Right ventricle myocardium superior (tissue), 1 donor: ENCODE measurements around the gene ATP2B2. TPM values are rescaled to one million over a fixed set of nuclear protein-coding genes. Genes with fewer than 3 reads are reported as not detected.

Experiments
- ATAC-seq: fragments of 200-7000 bp; cut with Tn5 transposase; one replicate; pipeline ENCODE4 v1.9.1; 2020; ENCODE audit warnings: mild to moderate bottlenecking; ENCODE audit not compliant: poor library complexity
- DNase-seq: peaks from one replicate; pipeline ENCODE4 v3.0.0-alpha.2; 2020
- intact Hi-C: fragments of 100-400 bp; cut with DNase I; formaldehyde crosslinking; loops from one replicate; pipeline ENCODE4 v1.11.2; 2022
- total RNA-seq: library from RNA; stranded (reverse); fragmentation: NEBNext Ultra II Directional; extraction: Animal tissue kit (Norgen Biotek cat#: 25700); gene quantifications from one replicate; pipeline ENCODE4 v1.2.1, GENCODE V29; 2021
- donor health status: DM: no; HTN: yes; CAD: no; lungs with severe emphysema.

ATP2B2 gene
- total RNA-seq, 1 donor from 2014 or later = not detected

DNA sequence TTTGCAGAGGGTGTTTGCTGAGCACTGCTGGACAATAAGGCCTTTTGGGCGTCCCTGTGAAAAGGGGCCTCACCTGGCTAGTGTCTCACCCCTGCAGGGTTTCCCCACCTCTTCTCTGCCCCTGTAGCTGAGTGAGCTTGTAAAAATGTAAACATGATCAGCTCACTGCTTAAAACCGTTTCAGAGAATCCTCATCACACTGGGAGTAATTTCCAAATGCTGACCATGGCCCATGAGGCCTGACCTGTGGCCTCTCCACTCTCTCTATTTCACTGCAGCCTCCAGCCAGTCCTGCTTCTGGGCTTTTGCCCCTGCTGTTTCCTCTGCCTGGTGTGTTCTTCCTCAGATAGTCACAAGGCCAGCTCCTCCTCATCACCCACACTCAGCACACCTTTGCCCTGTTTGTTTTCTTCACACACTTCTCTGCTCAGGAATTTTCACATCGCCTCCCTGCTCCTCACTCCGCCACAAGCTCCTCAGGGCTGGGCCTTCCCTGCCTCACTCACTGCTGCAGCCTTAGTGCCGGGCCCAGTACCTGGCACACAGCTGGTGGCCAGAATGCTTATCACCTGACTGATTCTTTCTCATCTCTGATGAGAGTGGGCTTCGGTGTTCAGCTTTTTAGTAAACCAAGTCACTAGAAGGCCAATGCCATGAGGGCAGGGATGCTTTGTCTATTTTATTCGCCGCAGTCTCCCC, 105.2 kb downstream of the ATP2B2 start:
- intact Hi-C loops = no loop called here
- no peak for DNase-seq
- no peak for ATAC-seq

DNA sequence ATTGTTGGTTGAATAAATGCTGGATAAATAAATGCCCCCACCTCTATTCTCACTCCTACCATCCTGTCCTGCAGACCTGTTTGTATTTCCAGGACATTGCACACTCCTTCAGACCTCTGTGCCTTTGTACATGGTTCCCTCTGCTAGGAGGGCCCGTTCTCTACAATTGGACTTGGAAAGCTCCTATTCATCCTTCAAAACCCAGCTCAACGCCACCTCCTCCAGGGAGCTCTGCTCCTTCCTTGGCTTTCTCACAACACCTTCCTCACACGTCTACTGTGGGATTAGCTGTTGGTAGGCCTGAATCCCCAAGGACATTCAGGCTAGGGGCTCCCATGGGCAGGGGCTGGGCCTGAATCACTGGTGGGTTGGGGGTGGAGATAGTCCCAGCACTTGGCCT, 105.8 kb downstream of the ATP2B2 start:
- intact Hi-C loops = no loop called here
- no peak for DNase-seq
- ATAC-seq = no peak

DNA sequence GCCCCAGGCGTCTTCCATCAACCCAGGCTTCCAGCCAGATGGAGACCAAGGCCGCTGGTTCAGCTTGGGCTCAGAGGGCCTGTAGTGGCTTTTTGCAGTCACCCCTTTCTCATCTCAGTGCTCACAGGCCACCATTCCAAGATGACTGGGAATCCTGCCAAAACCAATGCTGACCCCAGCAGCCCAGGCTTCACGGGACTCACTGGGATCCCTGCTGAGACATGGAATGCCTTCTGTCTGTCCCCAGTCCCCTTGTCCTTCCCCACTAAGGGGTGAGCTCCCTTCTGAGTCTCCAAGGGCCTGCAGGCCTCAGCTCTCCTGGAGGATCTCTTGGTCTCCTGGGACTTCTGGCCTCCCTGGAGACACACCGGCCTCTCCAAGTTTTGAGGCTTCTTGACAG, 107.0 kb downstream of the ATP2B2 start:
- intact Hi-C loops = no loop called here
- ATAC-seq (no peak), DNase-seq (no peak)

DNA sequence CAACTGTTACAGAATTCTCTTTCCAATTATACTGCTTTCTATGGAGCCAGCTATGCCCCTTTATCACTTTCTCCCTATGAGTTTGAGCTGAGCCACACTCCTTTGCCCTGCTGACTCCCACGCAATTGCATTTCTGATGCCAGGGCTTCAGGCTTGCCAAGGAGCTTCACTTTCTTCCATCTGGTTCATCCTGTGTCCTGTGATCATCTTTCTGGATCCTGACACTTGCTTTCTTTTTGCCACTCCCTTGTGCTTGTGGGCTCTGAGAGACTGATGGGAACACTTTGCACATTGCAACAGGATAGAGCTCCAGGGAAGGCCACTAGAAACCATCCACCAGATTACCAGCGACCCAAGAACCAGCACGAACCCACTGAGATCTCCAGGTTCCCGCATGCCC, 107.5 kb downstream of the ATP2B2 start:
- intact Hi-C loops = no loop called here
- DNase-seq = no peak
- no peak for ATAC-seq

DNA sequence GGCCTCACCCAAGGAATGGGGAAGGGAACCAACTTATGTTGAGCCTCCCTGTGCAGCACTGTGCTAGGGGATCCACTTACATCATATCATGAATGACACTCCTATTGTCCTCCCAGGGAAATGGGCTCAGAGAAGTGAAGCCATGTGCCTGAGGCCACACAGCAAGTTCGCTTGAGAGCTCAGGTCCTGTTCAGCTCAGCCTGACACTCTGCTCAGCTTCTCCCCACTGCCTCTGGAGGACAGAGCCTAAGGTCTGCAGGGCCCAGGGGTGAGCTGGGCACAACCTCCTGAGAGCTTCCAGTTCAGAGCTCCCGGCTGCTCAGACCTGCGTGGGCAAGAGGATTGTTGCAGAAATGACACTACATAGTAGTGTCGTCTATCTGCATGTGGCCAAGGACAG, 108.5 kb downstream of the ATP2B2 start:
- DNase-seq (no peak), ATAC-seq (no peak)
- intact Hi-C loops = no loop called here

DNA sequence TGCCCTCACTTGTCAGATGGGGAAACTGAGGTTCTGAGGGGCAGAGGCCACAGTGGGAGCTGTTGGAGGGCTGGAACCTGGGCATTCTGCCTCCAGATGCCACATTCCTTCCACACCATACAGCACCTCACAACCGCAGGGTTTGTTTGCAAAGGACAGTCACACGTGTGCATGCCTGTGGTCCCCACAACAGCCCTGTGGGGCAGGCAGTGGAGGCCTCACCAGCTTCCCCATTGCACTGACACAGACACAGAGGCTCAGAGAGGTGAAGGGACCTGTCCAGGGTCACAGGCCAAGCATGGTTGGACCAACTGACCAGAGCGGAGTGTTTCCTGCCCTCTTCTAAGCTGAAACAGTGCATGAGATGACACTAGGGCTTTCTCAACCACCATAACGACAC, 109.3 kb downstream of the ATP2B2 start:
- no peak for DNase-seq
- no peak for ATAC-seq
- intact Hi-C loops = no loop called here

DNA sequence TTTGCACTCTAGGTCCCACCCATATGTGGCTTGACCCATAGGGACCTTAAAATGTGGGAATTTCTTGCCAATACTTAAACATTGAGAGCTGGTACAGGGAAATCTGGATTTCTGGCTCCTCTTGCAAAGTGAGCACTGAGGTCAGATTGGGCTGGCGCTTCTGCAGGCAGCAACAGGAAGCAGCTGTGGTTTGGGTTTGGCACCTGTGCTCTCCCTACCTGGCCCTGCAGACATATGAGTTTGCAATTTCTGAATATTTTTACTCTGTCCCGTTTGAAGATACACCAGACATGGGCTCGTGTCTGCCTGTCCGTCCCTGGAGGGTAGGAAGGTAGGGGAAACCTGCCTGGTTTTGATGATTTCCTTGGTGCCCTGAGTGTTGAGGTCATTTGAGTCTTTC, 109.7 kb downstream of the ATP2B2 start:
- DNase-seq (no peak), ATAC-seq (no peak)
- intact Hi-C loops = no loop called here

DNA sequence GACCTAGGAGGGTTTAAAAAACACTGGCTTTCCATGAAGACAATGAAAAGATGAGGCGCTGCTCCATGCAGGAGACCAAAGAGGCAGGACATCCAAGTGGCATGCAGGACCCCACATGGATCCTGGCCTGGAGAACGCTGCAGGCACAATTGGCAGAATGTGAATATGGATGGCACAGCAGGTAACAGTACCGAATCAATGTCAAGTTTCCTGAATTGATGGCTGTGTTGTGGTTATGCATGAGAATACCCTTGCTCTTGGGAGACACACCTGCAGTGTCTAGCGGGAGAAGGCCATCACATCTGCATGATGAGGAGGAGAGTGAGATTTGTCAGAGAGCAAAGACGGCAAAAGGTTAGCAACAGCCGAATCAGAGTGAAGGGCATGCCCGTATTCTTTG, 110.2 kb downstream of the ATP2B2 start:
- DNase-seq (no peak), ATAC-seq (no peak)
- intact Hi-C loops = no loop called here

DNA sequence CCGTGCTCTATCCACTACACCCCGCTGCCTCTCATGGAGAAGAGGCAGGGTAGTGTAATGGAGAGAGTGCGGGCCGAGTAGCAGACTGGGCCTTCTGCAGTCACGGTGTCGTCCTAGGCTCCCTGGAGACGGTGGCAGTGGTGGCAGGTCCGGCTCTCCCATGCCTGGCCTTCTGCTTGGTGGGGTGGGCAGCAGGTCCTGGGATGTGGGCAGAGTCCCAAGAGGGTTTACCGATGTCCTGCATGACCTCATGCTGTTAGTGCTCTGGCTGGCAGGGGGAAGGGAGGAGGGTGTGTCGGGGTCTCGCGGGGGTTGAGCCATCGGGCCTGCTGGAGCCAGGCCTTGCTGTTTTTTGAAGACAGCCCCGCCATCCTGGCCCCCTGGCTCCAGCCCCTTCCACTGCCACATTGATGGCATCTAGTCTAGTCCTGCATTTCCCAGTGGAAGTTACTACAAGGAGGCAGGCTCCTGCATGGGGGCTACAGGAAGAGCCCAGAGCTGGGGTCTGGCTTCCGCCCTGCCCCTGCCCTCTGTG, 110.8 kb downstream of the ATP2B2 start:
- DNase-seq = no peak
- intact Hi-C loops = no loop called here
- ATAC-seq = no peak

DNA sequence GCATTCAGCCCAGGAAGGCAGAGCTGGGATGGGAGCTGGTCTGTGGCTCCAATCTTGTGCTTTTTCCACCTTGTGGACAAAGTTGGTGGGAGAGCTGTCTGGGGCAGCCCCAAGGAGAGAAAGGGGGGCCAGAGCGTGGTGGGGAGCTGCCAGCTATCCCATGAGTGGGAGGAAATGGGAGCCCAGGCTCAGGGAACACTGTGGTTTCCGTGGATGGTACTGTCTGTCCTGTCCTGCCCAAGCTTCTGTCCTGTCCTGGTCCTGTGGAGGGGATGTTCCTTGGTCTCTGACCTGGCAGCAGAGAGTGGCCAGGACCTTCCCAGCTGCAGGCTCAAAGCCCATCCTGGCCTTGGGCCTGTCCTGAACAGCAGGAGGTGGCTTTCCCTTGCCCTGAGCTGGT, 111.9 kb downstream of the ATP2B2 start:
- intact Hi-C loops = no loop called here
- no peak for DNase-seq
- no peak for ATAC-seq

DNA sequence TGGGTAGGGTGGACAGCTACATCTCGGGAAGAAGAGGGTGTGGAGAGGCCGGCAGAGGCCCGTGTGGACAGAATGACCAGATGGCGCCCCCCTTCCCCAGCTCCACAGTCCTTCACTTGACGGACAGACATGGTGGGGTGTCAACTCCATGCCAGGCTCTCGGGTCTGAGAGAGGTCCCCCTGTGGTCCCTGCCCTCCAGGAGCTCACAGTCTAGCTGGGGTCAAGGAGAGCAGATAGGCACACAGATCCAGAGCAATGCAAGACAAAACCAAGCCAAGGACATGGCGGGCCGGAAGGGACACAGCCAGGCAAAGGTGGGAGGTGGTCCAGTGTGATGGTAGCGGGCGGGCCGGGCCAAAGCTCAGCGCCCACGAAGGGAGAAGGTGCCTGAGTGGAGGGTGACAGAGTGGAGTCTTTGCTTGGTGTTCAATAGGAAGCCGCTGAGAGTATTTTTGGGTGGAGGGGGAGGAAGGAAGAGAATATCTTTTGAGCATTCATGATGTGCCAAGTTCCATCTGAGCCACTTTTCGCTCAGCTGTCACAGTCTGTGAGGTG, 112.4 kb downstream of the ATP2B2 start:
- no peak for DNase-seq
- no peak for ATAC-seq
- intact Hi-C loops = no loop called here

DNA sequence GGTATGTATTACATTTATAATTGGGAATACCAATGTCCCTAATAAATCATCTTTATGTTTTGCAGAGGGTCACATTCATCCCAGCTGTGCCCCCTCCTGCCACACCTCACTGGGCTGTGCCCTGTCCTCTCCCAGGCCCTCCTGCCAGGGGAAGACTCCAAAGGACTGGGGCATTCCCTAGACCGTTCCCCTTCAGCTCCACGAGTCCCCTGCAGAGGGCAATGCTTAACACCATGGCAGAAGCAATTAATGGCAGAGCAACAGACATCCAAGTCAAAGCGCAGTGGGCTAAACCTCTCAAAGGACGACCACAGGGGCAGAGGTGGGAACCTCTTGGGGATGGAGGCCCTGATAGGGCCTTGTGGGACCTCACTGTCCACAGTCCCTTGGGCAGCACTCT, 113.1 kb downstream of the ATP2B2 start:
- no peak for DNase-seq
- no peak for ATAC-seq
- intact Hi-C loops = no loop called here

DNA sequence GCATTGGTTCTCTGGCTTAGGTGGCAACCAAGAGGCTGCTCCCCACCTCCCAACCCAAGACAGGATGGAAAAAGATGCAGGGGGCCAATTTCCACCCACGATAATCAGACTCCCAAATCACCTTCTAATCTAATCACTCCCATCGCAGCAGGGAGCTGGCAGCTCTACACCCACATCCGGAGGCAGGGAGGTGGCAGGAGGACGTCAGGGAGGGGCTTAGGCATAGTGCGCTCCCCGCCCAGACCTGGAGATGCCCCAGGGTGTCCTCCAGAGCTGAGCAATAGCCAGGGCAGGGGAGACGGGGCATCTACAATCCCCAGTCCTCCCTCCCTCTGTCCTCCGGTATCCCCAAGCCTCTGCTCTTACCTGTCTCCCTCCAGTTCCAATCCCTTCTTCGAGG, 114.0 kb downstream of the ATP2B2 start:
- ATAC-seq (no peak), DNase-seq (no peak)
- intact Hi-C loops = no loop called here

DNA sequence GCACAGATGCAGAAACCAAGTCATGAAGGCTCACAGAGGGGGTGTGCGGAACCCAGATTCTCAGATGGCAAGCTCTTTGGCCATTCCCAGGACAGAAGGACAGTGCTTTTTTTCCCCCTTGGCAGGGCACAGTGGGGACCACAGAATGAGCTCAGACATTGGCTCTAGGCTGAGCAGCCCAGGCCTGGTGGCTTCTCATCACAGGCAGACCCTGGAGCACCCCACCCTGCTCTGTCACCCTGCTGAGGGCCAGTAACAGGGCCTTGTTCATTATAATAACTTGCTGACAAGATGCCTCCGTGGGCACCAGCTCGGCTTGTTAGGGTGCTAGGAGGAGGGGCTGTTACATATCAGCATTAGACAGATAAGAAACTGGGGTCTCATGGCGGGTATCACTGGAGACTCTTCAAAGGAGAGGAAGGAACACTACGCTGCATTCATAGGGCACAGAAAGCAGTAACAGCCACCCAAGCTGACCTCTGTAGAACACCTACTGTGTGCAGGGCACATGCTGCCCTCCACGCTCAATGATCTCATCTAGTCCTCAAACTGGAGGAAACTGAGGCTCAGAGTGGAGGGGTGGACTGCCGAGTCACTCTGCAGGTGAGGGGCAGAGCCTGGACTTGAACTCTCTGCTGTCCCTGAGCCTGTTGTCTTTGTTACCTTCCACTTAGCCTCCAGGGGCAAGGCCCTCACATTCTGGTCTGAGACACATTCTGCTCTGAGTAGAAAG, 114.6 kb downstream of the ATP2B2 start:
- no peak for DNase-seq
- intact Hi-C loops = no loop called here
- ATAC-seq = no peak

DNA sequence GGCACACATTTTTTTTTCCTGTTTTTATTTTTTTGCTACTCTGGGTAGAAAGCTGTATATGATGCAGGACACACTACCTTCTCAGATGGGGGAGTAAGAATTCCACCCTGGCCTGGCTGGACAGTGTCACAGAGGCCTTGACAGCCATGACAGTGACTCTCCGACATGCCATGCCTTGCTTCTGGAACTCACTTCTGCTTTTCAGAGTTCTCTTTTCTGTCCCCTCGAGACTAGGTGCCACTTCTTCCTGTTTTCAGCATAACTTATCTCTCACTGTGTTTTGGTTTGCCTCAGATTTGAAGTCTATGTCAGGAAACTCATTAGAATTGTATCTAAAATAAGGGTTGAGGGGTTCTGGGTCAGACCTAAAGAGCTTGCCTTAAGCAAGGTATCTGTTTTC, 115.4 kb downstream of the ATP2B2 start:
- intact Hi-C loops = no loop called here
- ATAC-seq = no peak
- no peak for DNase-seq

DNA sequence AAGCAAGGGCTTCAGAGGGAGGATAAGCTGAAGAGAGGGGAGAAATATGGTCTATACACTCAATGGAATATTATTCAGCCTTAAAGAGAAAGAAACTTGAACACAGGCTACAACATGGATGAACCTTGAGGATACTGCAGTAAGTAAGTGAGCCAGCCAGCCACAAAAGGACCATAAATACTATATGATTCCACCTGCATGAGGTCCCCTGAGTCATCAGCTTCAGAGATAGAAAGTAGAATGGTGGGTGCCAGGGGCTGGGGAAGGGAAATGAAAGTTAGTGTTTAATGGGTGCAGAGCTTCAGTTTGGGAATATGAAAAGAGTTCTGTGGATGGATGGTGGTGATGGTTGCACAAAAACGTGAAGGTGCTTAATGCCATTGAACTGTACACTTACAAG, 116.0 kb downstream of the ATP2B2 start:
- intact Hi-C loops = no loop called here
- ATAC-seq (no peak), DNase-seq (no peak)

DNA sequence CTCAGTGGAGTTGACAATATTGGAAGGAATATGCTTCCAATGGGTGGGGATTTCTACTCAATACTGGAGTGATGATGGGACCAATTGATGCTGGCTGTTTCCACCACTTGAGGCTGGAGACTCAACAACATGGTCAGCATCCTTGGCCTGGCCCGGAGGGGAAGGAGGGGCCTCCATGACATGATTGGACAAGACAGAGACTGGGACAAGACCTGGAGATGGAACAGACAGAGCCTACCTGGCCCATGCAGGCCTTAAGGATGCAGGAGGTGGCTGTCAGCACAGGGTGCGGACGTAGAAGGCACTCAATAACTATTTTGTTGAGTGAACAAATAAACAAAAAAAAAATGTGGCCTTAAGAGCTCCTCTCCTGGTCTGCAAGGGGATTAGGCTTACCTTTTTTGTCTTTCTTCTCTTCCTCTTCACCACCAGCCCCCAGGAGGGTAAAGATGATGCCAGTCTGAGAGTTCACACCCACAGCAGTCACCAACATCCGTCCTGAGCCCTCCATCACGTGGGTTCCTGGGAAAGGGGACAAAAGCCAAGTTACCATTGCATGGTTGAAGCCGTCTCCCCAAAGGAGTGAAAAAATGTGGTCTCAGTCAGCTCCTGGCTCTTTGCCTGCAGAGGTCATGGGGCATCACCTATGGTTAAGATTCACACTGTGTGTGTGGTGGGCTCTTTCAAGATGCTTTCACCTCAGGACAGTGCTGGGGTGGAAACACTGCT, 117.3 kb downstream of the ATP2B2 start:
- intact Hi-C loops = no loop called here
- ATAC-seq (no peak), DNase-seq (no peak)

DNA sequence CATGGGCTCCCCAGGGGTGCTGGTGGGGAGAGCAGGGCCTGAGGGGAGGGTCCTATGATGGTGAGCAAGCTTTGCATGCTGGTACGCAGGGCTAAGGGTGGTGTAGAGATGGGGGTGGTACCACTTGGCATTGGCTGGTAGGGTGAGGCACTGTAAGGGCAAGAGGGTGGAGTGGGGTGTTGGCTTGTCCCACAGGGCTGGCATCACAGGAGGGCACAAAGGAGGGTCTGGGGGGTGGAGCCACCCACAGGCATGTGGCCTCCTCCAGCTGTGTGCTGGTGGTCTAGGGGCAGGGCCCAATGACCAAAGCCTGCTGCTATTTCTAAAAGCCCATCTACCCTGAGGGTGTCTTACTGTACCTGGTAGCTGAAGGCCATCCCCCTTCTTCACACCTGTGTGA, 119.3 kb downstream of the ATP2B2 start:
- ATAC-seq (no peak), DNase-seq (no peak)
- intact Hi-C loops = no loop called here

DNA sequence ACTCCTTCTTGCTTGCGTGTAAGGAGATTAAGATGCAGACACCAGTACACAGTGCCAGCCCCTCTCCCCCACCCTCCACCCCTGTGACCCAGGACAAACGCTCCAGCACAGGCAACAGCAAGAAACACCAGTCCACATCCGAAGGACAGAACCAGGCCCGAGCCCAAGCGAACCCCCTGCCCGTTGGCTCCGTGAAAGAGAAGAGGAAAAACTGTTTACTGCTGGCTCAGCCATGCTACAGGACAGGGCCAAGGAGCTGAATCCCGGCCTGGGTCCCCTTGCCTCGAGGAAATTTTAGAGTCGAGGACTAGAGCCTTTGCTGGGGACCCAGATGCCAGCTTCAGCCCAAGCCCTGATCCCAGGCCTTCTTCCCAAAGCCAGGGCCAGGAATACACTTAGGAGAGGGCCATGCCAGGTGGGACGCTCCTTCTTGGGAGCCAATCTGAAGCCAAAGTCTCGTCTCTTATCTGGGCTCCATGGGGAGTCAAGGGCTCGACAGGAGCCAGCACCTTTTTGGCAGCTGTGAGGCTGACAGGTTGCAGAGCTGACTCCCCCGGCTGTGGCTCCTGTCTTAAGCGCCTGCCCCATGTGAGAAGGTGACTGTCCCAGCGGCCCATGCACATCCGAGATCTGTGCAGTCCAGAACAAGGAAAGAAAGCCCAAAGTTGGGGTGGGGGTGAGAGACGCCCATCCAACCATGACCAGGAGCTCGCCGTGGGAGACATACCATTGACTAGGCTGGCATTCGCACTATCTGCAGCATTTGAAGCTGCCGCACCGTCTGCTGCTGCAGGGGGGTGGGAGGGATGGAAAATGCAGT, 120.6 kb downstream of the ATP2B2 start:
- ATAC-seq (no peak), DNase-seq (no peak)
- intact Hi-C loops = no loop called here
